Fibroblast of mammary gland (primary cell): ENCODE results near the gene EBF4.
A peak's percentile ranks its signal among the peaks of the same experiment; 100 is the strongest.

Source experiments
- DNase-seq: peaks from one replicate; pipeline ENCODE4 v3.0.0-alpha.2; 2010; ENCODE audit warnings: low read depth
- H3K4me3 ChIP-seq: 2 replicates; pipeline ENCODE4 v1.5.1; 2011; ENCODE audit warnings: low read depth, mild to moderate bottlenecking, low read length, moderate library complexity; ENCODE audit not compliant: control insufficient read depth
- CTCF ChIP-seq: conservative IDR thresholded peaks from 2 replicates; pipeline ENCODE4 v1.5.1; 2011; ENCODE audit warnings: low read depth, low read length, inconsistent platforms; ENCODE audit not compliant: control insufficient read depth, insufficient read depth

EBF4 gene

GRCh38 chr20:2742934-2743559, 50.5 kb downstream of the EBF4 start:
- TF ChIP-seq CTCF, result peak; percentile 85
- no peak overlapping the region for H3K4me3 ChIP-seq
- DNase-seq, result peak; percentile 61

- DNase-seq, result no peak
- TF ChIP-seq CTCF, result no peak
Measured at GRCh38 chr20:2745060-2745910, 52.7 kb downstream of the EBF4 start.

GRCh38 chr20:2745936-2746635, 53.5 kb downstream of the EBF4 start:
- no peak for TF ChIP-seq CTCF
- DNase-seq, result no peak
- H3K4me3 ChIP-seq, result no peak overlapping the region

More at GRCh38 chr20:2745060-2745910, 52.7 kb downstream of the EBF4 start:
- H3K4me3 ChIP-seq, result no peak overlapping the region

- no peak overlapping the region for H3K4me3 ChIP-seq
- no peak for TF ChIP-seq CTCF
- no peak for DNase-seq
Measured at GRCh38 chr20:2746636-2747265, 54.2 kb downstream of the EBF4 start.

GRCh38 chr20:2747676-2748235, 55.2 kb downstream of the EBF4 start:
- no peak overlapping the region for H3K4me3 ChIP-seq
- TF ChIP-seq CTCF, result no peak
- DNase-seq, result no peak

- DNase-seq, result no peak
- no peak overlapping the region for H3K4me3 ChIP-seq
- TF ChIP-seq CTCF, result no peak
Measured at GRCh38 chr20:2748551-2749342, 56.2 kb downstream of the EBF4 start.
